ENCODE measurements around the gene STAT5B. TPM values are rescaled to one million over a fixed set of nuclear protein-coding genes. Genes with fewer than 3 reads are reported as not detected.

The STAT5B gene
- total RNA-seq, 1 experiment from 2014 or later = 42.9 TPM

DNA sequence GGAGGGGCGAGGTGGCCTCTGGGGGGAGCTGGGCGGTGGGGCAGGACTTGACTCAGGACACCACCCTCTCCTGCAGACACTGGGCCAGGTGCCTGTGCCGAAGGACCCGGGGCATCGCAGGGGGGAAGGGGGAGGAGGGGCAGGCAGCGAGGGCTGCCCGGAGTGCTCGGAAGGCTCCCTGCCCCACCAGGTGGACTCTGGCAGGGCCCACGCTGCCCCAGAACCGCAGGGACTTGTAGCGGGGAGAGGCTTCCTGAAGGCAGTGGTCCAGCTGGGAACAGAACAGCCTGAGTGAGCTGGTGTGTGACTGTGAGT, 86.6 kb downstream of the STAT5B start:
- DNase-seq = no peak

More for the DNA sequence above, 86.6 kb downstream of the STAT5B start:
- H3K23ac ChIP-seq (ENCODE audit: insufficient read length, low read depth, low read length) = no peak overlapping the region
- peaks cover 6% of the 10 kb centered on the region for H3K23me2 ChIP-seq (ENCODE audit: insufficient read length, low read depth, low read length, poor library complexity, severe bottlenecking)
- H3K4me1 ChIP-seq (ENCODE audit: insufficient read depth, low read length) = no peaks in the 10 kb centered on the region
- H2BK5ac ChIP-seq (ENCODE audit: insufficient read length, low read length) = no peak overlapping the region
- H3K4me2 ChIP-seq (ENCODE audit: insufficient read depth, insufficient read length, low read length) = no peak overlapping the region
- no peaks in the 10 kb centered on the region for H3K36me3 Mint-ChIP-seq (ENCODE audit: insufficient read depth in 1 of 3, low read depth in 3 of 3)
- H2BK120ac ChIP-seq (ENCODE audit: low read depth, low read length, poor library complexity, severe bottlenecking) = no peak overlapping the region
- H3K18ac ChIP-seq (ENCODE audit: insufficient read length, low read depth, low read length) = no peak overlapping the region
- H3K4me1 Mint-ChIP-seq = peaks cover 15 to 42% of the 10 kb centered on the region in 2 experiments
- no peak overlapping the region for H3K27ac ChIP-seq (ENCODE audit: insufficient read length, low read depth, low read length)
- H4K91ac ChIP-seq (ENCODE audit: insufficient read length, low read depth, low read length) = no peak overlapping the region
- TF ChIP-seq, protein P1, sequence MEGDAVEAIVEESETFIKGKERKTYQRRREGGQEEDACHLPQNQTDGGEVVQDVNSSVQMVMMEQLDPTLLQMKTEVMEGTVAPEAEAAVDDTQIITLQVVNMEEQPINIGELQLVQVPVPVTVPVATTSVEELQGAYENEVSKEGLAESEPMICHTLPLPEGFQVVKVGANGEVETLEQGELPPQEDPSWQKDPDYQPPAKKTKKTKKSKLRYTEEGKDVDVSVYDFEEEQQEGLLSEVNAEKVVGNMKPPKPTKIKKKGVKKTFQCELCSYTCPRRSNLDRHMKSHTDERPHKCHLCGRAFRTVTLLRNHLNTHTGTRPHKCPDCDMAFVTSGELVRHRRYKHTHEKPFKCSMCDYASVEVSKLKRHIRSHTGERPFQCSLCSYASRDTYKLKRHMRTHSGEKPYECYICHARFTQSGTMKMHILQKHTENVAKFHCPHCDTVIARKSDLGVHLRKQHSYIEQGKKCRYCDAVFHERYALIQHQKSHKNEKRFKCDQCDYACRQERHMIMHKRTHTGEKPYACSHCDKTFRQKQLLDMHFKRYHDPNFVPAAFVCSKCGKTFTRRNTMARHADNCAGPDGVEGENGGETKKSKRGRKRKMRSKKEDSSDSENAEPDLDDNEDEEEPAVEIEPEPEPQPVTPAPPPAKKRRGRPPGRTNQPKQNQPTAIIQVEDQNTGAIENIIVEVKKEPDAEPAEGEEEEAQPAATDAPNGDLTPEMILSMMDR (conservative IDR thresholded peaks at IDR 0.05) = no peak
- H3K9me3 Mint-ChIP-seq = no peaks in the 10 kb centered on the region
- no peak overlapping the region for H2BK15ac ChIP-seq (ENCODE audit: low read depth, low read length)
- no peak overlapping the region for H3K4me3 Mint-ChIP-seq
- H4K5ac ChIP-seq (ENCODE audit: insufficient read length, low read depth, low read length) = no peak overlapping the region
- no peaks in the 10 kb centered on the region for H3K9me3 ChIP-seq (ENCODE audit: control insufficient read depth, low read depth, low read length)
- H4K20me1 ChIP-seq (ENCODE audit: control insufficient read depth, insufficient read depth, insufficient read length) = no peaks in the 10 kb centered on the region
- no peaks in the 10 kb centered on the region for H3K79me2 ChIP-seq (ENCODE audit: insufficient read depth, low read length)
- no peak overlapping the region; a peak in 1 of 7 replicates for H3K27ac Mint-ChIP-seq
- H3T11ph ChIP-seq (ENCODE audit: low read length) = no peak overlapping the region
- no CpG with 5 or more reads among the region's 11 CpGs for WGBS (ENCODE audit: extremely low coverage, insufficient read length, low lambda C conversion rate)
- no peak overlapping the region for H3K14ac ChIP-seq (ENCODE audit: insufficient read depth, low read length)
- peaks cover 2% of the 10 kb centered on the region; the same call in 1 of the 2 replicates for H3K27me3 ChIP-seq (ENCODE audit: insufficient read depth, low read length)
- H2BK20ac ChIP-seq (ENCODE audit: low read depth, low read length, poor library complexity, severe bottlenecking) = no peak overlapping the region
- H3K79me1 ChIP-seq (ENCODE audit: insufficient read depth, low read depth, low read length, poor library complexity, severe bottlenecking) = no peaks in the 10 kb centered on the region
- no peak overlapping the region for H2BK12ac ChIP-seq (ENCODE audit: insufficient read length, low read depth, low read length)
- H2AK5ac ChIP-seq (ENCODE audit: insufficient read length, low read length) = no peak overlapping the region
- no peak overlapping the region for H2AFZ ChIP-seq (ENCODE audit: low read length)
- no peak overlapping the region for H3K56ac ChIP-seq (ENCODE audit: insufficient read length, low read depth, low read length)
- no peak overlapping the region for H3K4ac ChIP-seq (ENCODE audit: low read depth, low read length)
- H3K9ac ChIP-seq (ENCODE audit: extremely low read depth, insufficient read length, low read length) = no peak overlapping the region
- no peak overlapping the region for H4K8ac ChIP-seq (replicated peaks; ENCODE audit: insufficient read length, low read depth, low read length)
- H3K27me3 Mint-ChIP-seq (ENCODE audit: low read depth) = peaks cover 18% of the 10 kb centered on the region

Measured in H9 (cell line).